Measurements from ENCODE around the gene FAM20C. TPM values are rescaled to one million over a fixed set of nuclear protein-coding genes. Genes with fewer than 3 reads are reported as not detected.

The FAM20C gene
- total and polyA plus RNA-seq, 2 donors (not counting 3 experiments of a cell fraction or from before 2014, with no cell fraction given) = 14.2 to 34.5 TPM

DNA sequence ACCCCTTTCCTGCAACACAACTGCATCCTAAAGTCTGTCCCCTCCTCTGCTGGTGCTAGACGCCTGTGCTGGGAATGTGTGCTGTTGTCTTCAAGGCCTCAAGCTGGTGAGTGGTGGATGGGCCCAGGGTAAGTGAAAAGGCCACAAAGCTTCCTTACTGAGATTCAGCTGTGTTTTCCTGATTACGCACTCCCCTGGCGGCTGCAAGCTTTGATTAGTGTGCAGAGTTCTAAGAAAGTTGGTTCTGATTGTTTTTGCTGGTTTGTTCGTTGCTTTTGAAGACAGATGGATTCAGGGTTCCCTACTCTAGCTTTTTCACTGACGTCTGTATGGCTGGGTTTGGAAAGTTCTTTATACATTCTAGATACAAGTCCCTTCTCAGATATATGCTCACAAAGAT lies 85.7 kb downstream of the FAM20C start:
- Histone ChIP-seq H3K9ac (replicated peaks; ENCODE audit: extremely low read depth, insufficient read depth, low read length) (no peak overlapping the region), H3K27me3 (ENCODE audit: control insufficient read depth in 2 of 2, insufficient read depth in 2 of 2, low read length in 2 of 2) (peaks cover 9 to 10% of the 10 kb centered on the region in 2 experiments), H3K9me1 (replicated peaks; ENCODE audit: control insufficient read depth, extremely low read depth, insufficient read depth, low read length) (no peaks in the 10 kb centered on the region), H3K9me3 (replicated peaks; ENCODE audit: control insufficient read depth, insufficient read depth, low read length) (no peaks in the 10 kb centered on the region), H3K4me2 (ENCODE audit: insufficient read depth, low read length) (no peak overlapping the region), H3K36me3 (ENCODE audit: control insufficient read depth in 2 of 2, extremely low read depth in 1 of 2, insufficient read depth in 2 of 2, low read length in 2 of 2) (no peaks in the 10 kb centered on the region), H2AFZ (ENCODE audit: low read depth, low read length) (no peak overlapping the region), H3K27ac (ENCODE audit: insufficient read depth, low read depth, low read length) (no peak overlapping the region), H4K20me1 (replicated peaks; ENCODE audit: control insufficient read depth, extremely low read depth, insufficient read depth, low read length) (no peaks in the 10 kb centered on the region), H3K79me2 (ENCODE audit: control insufficient read depth, insufficient read depth, low read length) (no peaks in the 10 kb centered on the region), H3K4me1 (ENCODE audit: control insufficient read depth, extremely low read depth, insufficient read depth, low read length) (no peaks in the 10 kb centered on the region), H3K4me3 (replicated peaks in 1 of 3; ENCODE audit: insufficient read depth in 1 of 3, low read depth in 1 of 3, low read length in 3 of 3) (no peak overlapping the region)
- BruUV-seq (replicated peaks) = no TSS peak
- TF ChIP-seq, protein P1, sequence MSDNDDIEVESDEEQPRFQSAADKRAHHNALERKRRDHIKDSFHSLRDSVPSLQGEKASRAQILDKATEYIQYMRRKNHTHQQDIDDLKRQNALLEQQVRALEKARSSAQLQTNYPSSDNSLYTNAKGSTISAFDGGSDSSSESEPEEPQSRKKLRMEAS (IDR thresholded peaks at IDR 0.05; ENCODE audit: insufficient read depth, insufficient read length) = no peak
- TF ChIP-seq GATA2 (IDR thresholded peaks at IDR 0.05; ENCODE audit: insufficient read depth, insufficient read length, low read depth, low read length) = no peak
- no peak for TF ChIP-seq POLR2AphosphoS5 (IDR thresholded peaks at IDR 0.05; ENCODE audit: insufficient read depth, low read depth, low read length)
- TF ChIP-seq, protein P2, sequence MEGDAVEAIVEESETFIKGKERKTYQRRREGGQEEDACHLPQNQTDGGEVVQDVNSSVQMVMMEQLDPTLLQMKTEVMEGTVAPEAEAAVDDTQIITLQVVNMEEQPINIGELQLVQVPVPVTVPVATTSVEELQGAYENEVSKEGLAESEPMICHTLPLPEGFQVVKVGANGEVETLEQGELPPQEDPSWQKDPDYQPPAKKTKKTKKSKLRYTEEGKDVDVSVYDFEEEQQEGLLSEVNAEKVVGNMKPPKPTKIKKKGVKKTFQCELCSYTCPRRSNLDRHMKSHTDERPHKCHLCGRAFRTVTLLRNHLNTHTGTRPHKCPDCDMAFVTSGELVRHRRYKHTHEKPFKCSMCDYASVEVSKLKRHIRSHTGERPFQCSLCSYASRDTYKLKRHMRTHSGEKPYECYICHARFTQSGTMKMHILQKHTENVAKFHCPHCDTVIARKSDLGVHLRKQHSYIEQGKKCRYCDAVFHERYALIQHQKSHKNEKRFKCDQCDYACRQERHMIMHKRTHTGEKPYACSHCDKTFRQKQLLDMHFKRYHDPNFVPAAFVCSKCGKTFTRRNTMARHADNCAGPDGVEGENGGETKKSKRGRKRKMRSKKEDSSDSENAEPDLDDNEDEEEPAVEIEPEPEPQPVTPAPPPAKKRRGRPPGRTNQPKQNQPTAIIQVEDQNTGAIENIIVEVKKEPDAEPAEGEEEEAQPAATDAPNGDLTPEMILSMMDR (IDR thresholded peaks at IDR 0.05; ENCODE audit: extremely low read depth in 1 of 2, insufficient read depth in 1 of 2, low read depth in 1 of 2, low read length in 2 of 2) = no peak
- no peak for TF ChIP-seq JUN (IDR thresholded peaks at IDR 0.05; ENCODE audit: borderline replicate concordance, insufficient read depth, insufficient read length, low read depth)
- no peak for TF ChIP-seq MYC (IDR thresholded peaks at IDR 0.05; ENCODE audit: low read depth, low read length)
- TF ChIP-seq POLR2A (IDR thresholded peaks at IDR 0.05; ENCODE audit: low read depth, low read length) = no peak
- TF ChIP-seq EZH2 (IDR thresholded peaks at IDR 0.05; ENCODE audit: borderline replicate concordance, low read depth, low read length, severe bottlenecking) = no peak
- TF ChIP-seq FOS (IDR thresholded peaks at IDR 0.05; ENCODE audit: borderline replicate concordance, insufficient read depth, low read length) = no peak
- CTCF ChIA-PET = no interaction called here
- no peak for DNase-seq (ENCODE audit: low read depth, low spot score)
- intact Hi-C loops (cut with micrococcal nuclease) = no loop called here
- dilution Hi-C loops (cut with MboI; ENCODE audit: extremely low pct_ligation_motif_present, low sequenced_read_pairs) = no loop called here
- no peak for FAIRE-seq
- POLR2A ChIA-PET = no interaction called here
